H1 (cell line): Measurements from ENCODE around the gene AP2A2. TPM values are rescaled to one million over a fixed set of nuclear protein-coding genes. Genes with fewer than 3 reads are reported as not detected.

ENCODE experiments used
- CTCF ChIA-PET: fragments of 300-600 bp; sonication (Branson Sonifier 250); formaldehyde crosslinking; loops from one replicate; lab custom pipeline; 2021; ENCODE audit not compliant: partially characterized antibody; lab: Charles Lee
- POLR2A ChIA-PET: fragments of 300-600 bp; sonication (Branson Sonifier 250); formaldehyde crosslinking; loops from one replicate; lab custom pipeline; 2021; ENCODE audit warnings: inconsistent platforms; ENCODE audit not compliant: partially characterized antibody; lab: Charles Lee
- DNase-seq, 2 experiments: peaks; one replicate each; pipeline versions ENCODE4 v3.0.0 to v3.0.0-alpha.2; 2010 to 2022; ENCODE audit warnings: low spot score in 2 of 2, low read depth in 1 of 2, mixed read lengths in 1 of 2
- FAIRE-seq: peaks from 2 replicates; lab custom pipeline; 2011; peaks lifted over from hg19 to GRCh38; lab: Jason Lieb, UNC
- H2AFZ ChIP-seq: 2 replicates; pipeline ENCODE4 v1.8.1; 2012; ENCODE audit warnings: low read length, inconsistent platforms
- H2AK5ac ChIP-seq: 2 replicates; pipeline ENCODE4 v1.6.1; 2013; ENCODE audit warnings: low read depth, low read length
- H2BK120ac ChIP-seq: replicated peaks from 2 replicates; pipeline ENCODE3; 2013; ENCODE audit warnings: low read depth, low read length, inconsistent platforms
- H2BK12ac ChIP-seq: 2 replicates; pipeline ENCODE4 v1.6.1; 2013; ENCODE audit warnings: low read depth, low read length
- H2BK15ac ChIP-seq: 2 replicates; pipeline ENCODE4 v1.6.1; 2013; ENCODE audit warnings: low read length
- H2BK20ac ChIP-seq: 2 replicates; pipeline ENCODE4 v1.6.1; 2013; ENCODE audit warnings: low read length
- H2BK5ac ChIP-seq: 2 replicates; pipeline ENCODE4 v1.6.1; 2013; ENCODE audit warnings: low read depth, low read length
- H3K14ac ChIP-seq: 2 replicates; pipeline ENCODE4 v1.6.1; 2013; ENCODE audit warnings: inconsistent platforms; ENCODE audit not compliant: insufficient read length
- H3K18ac ChIP-seq: 2 replicates; pipeline ENCODE4 v1.6.1; 2013; ENCODE audit warnings: low read length; ENCODE audit errors: extremely low read depth
- H3K23ac ChIP-seq: 2 replicates; pipeline ENCODE4 v1.6.1; 2013; ENCODE audit warnings: inconsistent platforms; ENCODE audit not compliant: insufficient read length
- H3K23me2 ChIP-seq: 2 replicates; pipeline ENCODE4 v1.6.1; 2013; ENCODE audit warnings: low read depth, low read length
- H3K27ac ChIP-seq: 2 replicates; pipeline ENCODE4 v1.6.1; 2011; ENCODE audit warnings: low read depth, low read length, inconsistent platforms
- H3K27me3 ChIP-seq, 4 experiments: replicated peaks in 1 of 4; 1 replicate in 1 of 4; 2 replicates in 3 of 4; pipeline versions ENCODE4 v1.6.1 to v1.8.1; 2011 to 2013; ENCODE audit warnings: low read length in 3 of 4, mild to moderate bottlenecking in 3 of 4, inconsistent platforms in 2 of 4, mixed read lengths in 2 of 4, moderate library complexity in 1 of 4; ENCODE audit not compliant: control insufficient read depth in 3 of 4, insufficient read depth in 3 of 4; ENCODE audit errors: extremely low read depth in 1 of 4
- H3K36me3 ChIP-seq, 4 experiments: 2 replicates each; pipeline versions ENCODE4 v1.6.1 to v1.8.1; 2011 to 2013; ENCODE audit warnings: mild to moderate bottlenecking in 4 of 4, low read length in 3 of 4, moderate library complexity in 2 of 4, control low read depth in 1 of 4, inconsistent platforms in 1 of 4; ENCODE audit not compliant: insufficient read depth in 4 of 4, control insufficient read depth in 2 of 4
- H3K4ac ChIP-seq: replicated peaks from 2 replicates; pipeline ENCODE3; 2013; ENCODE audit warnings: low read length, low read depth, mixed read lengths, inconsistent platforms; ENCODE audit not compliant: insufficient read length
- H3K4me1 ChIP-seq, 4 experiments: replicated peaks in 1 of 4; 1 replicate in 1 of 4; 2 replicates in 3 of 4; pipeline versions ENCODE4 v1.6.1 to v1.8.1; 2011 to 2013; ENCODE audit warnings: low read length in 3 of 4, inconsistent platforms in 2 of 4, mixed read lengths in 1 of 4; ENCODE audit not compliant: insufficient read depth in 4 of 4, control insufficient read depth in 3 of 4
- H3K4me2 ChIP-seq, 2 experiments: 2 replicates each; pipeline versions ENCODE4 v1.6.1 to v1.8.1; 2011 to 2013; ENCODE audit warnings: low read depth in 2 of 2, low read length in 2 of 2, control low read depth in 1 of 2, inconsistent platforms in 1 of 2, mild to moderate bottlenecking in 1 of 2; ENCODE audit not compliant: insufficient read depth in 1 of 2
- H3K4me3 ChIP-seq, 4 experiments: fragments of 200-600, 300-600 bp in 1 of 4; sonication (generic), shearing (Covaris generic), sonication (Bioruptor Twin) in 1 of 4; 2 replicates each; pipeline versions ENCODE4 v1.5.1 to v1.8.1; 2011 to 2016; ENCODE audit warnings: low read length in 4 of 4, low read depth in 3 of 4, control low read depth in 2 of 4, inconsistent platforms in 2 of 4, mild to moderate bottlenecking in 2 of 4, mixed read lengths in 1 of 4, moderate library complexity in 1 of 4; ENCODE audit not compliant: insufficient read depth in 2 of 4; ENCODE audit errors: extremely low read depth in 1 of 4
- H3K56ac ChIP-seq: replicated peaks from 2 replicates; pipeline ENCODE3; 2013; ENCODE audit warnings: low read depth, mild to moderate bottlenecking, mixed read lengths, low read length, inconsistent platforms; ENCODE audit not compliant: insufficient read length
- H3K79me1 ChIP-seq: 2 replicates; pipeline ENCODE4 v1.6.1; 2013; ENCODE audit warnings: low read depth, low read length, control low read depth
- H3K79me2 ChIP-seq, 2 experiments: 2 replicates each; pipeline versions ENCODE4 v1.6.1 to v1.8.1; 2012 to 2013; ENCODE audit warnings: low read length in 2 of 2, mild to moderate bottlenecking in 2 of 2, inconsistent platforms in 1 of 2; ENCODE audit not compliant: insufficient read depth in 2 of 2, control insufficient read depth in 1 of 2
- H3K9ac ChIP-seq, 4 experiments: replicated peaks in 1 of 4; 1 replicate in 1 of 4; 2 replicates in 3 of 4; pipeline versions ENCODE4 v1.6.1 to v1.8.1; 2011 to 2013; ENCODE audit warnings: low read depth in 3 of 4, low read length in 3 of 4, control low read depth in 2 of 4, mild to moderate bottlenecking in 2 of 4, moderate library complexity in 2 of 4, inconsistent platforms in 1 of 4; ENCODE audit errors: extremely low read depth in 1 of 4
- H3K9me3 ChIP-seq, 2 experiments: 2 replicates each; pipeline versions ENCODE4 v1.6.1 to v1.8.1; 2012 to 2013; ENCODE audit warnings: mild to moderate bottlenecking in 2 of 2, moderate library complexity in 2 of 2, control low read depth in 1 of 2, inconsistent platforms in 1 of 2, low read depth in 1 of 2, low read length in 1 of 2, mixed read lengths in 1 of 2; ENCODE audit not compliant: insufficient read depth in 2 of 2
- H4K20me1 ChIP-seq, 2 experiments: replicated peaks in 1 of 2; 2 replicates each; pipeline versions ENCODE3 to v1.8.1; 2011 to 2013; ENCODE audit warnings: inconsistent platforms in 2 of 2, low read length in 2 of 2, mild to moderate bottlenecking in 1 of 2; ENCODE audit not compliant: insufficient read depth in 2 of 2, control insufficient read depth in 1 of 2
- H4K5ac ChIP-seq: 2 replicates; pipeline ENCODE4 v1.6.1; 2013; ENCODE audit warnings: low read length, low read depth, mixed read lengths, inconsistent platforms; ENCODE audit not compliant: insufficient read length
- H4K8ac ChIP-seq: 2 replicates; pipeline ENCODE4 v1.8.0; 2013; ENCODE audit warnings: mild to moderate bottlenecking, moderate library complexity, low read length, inconsistent platforms; ENCODE audit not compliant: insufficient read depth; ENCODE audit errors: extremely low read depth
- H4K91ac ChIP-seq: replicated peaks from 2 replicates; pipeline ENCODE3; 2013; ENCODE audit warnings: low read length, mixed read lengths, inconsistent platforms; ENCODE audit not compliant: insufficient read length
- ASH2L ChIP-seq: fragments of 200-600, 300-600 bp; sonication (generic); IDR thresholded peaks from one replicate; pipeline ENCODE4 v1.7.1; 2017; ENCODE audit warnings: low read length
- CREB1 ChIP-seq: IDR thresholded peaks from 2 replicates; pipeline ENCODE4 v1.6.1; 2012; ENCODE audit warnings: inconsistent platforms
- EP300 ChIP-seq, 2 experiments: IDR thresholded peaks; 1 replicate in 1 of 2; 2 replicates in 1 of 2; pipeline ENCODE4 v1.6.1; 2011 to 2012; ENCODE audit warnings: low read depth in 2 of 2, low read length in 2 of 2, mild to moderate bottlenecking in 2 of 2, borderline replicate concordance in 1 of 2, inconsistent platforms in 1 of 2, moderate library complexity in 1 of 2
- FOSL1 ChIP-seq: IDR thresholded peaks from 2 replicates; pipeline ENCODE4 v1.6.1; 2011; ENCODE audit warnings: mild to moderate bottlenecking, low read depth, low read length, moderate library complexity; ENCODE audit not compliant: insufficient read depth
- KDM5A ChIP-seq: fragments of 200-600 bp; IDR thresholded peaks from 2 replicates; pipeline ENCODE4 v1.7.1; 2012; ENCODE audit warnings: mild to moderate bottlenecking, low read length, inconsistent platforms, mixed read lengths
- SAP30 ChIP-seq: fragments of 300-600 bp; sonication (generic); IDR thresholded peaks from 2 replicates; pipeline ENCODE4 v1.7.1; 2012; ENCODE audit warnings: low read length, moderate library complexity, mild to moderate bottlenecking, inconsistent platforms; ENCODE audit not compliant: insufficient read depth, insufficient replicate concordance
- SIX5 ChIP-seq: IDR thresholded peaks from 2 replicates; pipeline ENCODE4 v1.6.1; 2011; ENCODE audit warnings: mild to moderate bottlenecking, low read depth, low read length
- SP4 ChIP-seq: IDR thresholded peaks from 2 replicates; pipeline ENCODE4 v1.6.1; 2012; ENCODE audit warnings: low read length, inconsistent platforms
- YY1 ChIP-seq: IDR thresholded peaks from 2 replicates; pipeline ENCODE4 v1.6.1; 2011; ENCODE audit warnings: low read depth, mild to moderate bottlenecking, low read length
- WGBS, 2 experiments: shearing (Covaris generic) in 1 of 2; methylation state at CpG; one replicate each; pipeline versions ENCODE4 v1.1.6 to v1.1.7; 2013 to 2015; ENCODE audit warnings: low lambda C conversion rate in 2 of 2, mixed read lengths in 2 of 2, inconsistent platforms in 1 of 2, low coverage in 1 of 2, missing lambda C conversion rate in 1 of 2; ENCODE audit not compliant: insufficient replicate concordance in 2 of 2, insufficient coverage in 1 of 2, insufficient read length in 1 of 2; ENCODE audit errors: extremely low coverage in 1 of 2, missing lambda C conversion rate in 1 of 2; 5-methylcytosine and 5-hydroxymethylcytosine counted together
- polyA plus RNA-seq, 7 experiments: library from polyadenylated mRNA; depleted of rRNA in 3 of 7; stranded (reverse) in 5 of 7; unstranded in 2 of 7; fragments of >200 nt in 5 of 7; fragments of 200-250 nt in 2 of 7; gene quantifications; 1 replicate in 5 of 7; 2 replicates in 1 of 7; 4 replicates in 1 of 7; pipeline versions ENCODE4 v1.2.1 to v1.2.3, GENCODE V29; 2011 to 2013; ENCODE audit warnings: missing spikeins in 2 of 7, mixed read lengths in 2 of 7
- total RNA-seq: library from RNA; stranded (reverse); fragmentation: NEBNext Ultra II Directional; extraction: Animal tissue kit (Norgen Biotek cat#: 25700); gene quantifications from 2 replicates; pipeline ENCODE4 v1.2.1, GENCODE V29; 2021
- TF ChIP-seq, protein P1 (sequence below): IDR thresholded peaks from 2 replicates; pipeline ENCODE4 v1.6.1; 2011; ENCODE audit warnings: low read depth, mild to moderate bottlenecking, low read length; ENCODE audit not compliant: insufficient read depth

Gene AP2A2
- total and polyA plus RNA-seq, 2 of the 8 experiments (the other 6 are each of a cell fraction or from before 2014, with no cell fraction given), result 50.0 to 65.0 TPM

DNA sequence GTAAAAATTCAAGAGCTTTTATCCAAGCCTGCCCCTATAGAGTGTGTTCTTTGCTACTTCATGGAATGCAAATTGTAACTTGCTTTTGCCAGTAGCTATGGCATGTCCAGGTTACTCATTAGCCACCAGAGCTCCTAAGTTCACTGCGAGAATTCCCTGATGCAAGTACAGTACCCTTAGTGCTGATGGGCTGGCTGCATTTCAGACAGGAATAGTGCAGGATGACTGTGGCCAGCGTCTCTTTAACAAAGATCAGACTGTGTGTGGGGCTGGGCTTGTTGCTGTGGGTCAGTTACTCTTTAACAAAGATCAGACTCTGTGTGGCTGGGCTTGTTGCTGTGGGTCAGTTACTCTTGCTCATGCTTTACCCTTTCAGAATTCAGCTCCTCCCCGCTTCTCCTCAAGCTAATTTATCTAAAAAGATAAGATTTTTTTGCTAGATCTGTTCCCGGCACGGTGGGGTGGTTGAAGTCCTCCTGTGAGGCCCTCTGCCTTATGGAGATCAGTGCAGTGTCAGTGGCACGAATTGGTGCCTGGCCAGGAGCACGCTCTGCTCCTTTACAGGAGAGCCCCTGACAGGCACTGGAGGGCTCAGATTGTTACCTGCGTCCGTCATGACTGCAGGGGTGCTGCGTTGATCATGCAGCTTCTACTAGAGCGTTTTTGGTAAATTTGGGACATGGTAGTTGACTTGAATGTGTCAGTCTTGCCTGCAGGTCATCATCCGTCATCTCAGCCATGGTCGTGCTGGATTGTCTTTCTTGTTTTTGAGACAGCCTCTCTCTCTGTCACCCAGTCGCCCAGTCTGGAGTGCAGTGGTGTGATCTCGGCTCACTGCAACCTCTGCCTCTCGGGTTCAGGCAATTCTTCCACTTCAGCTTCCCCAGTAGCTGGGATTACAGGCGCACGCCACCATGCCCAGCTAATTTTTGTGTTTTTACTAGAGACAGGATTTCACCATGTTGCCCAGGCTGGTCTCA lies 27.0 kb downstream of the AP2A2 start:
- CTCF ChIA-PET, result interaction anchor here (0.8 to 2.9 kb wide), 10 partner anchors 8 to 55 kb away, joined by 3 to 19 read pairs (median 3); partner anchors contain the start of gene AP2A2
- Histone ChIP-seq H3K27me3 (no peaks in the 10 kb centered on the region), H3K23ac (no peak overlapping the region), H3K27ac (no peak overlapping the region), H3K18ac (no peak overlapping the region; the same call in 1 of the 2 replicates), H2BK5ac (peak overlapping the region; percentile 38; the same call in 1 of the 2 replicates), H3K4me2 (no peak overlapping the region; a peak in 1 of 4 replicates), H3K79me2 (peaks cover 2 to 64% of the 10 kb centered on the region in 2 experiments; a peak in 3 of 4 replicates), H3K79me1 (peaks cover 16% of the 10 kb centered on the region), H4K91ac (no peak overlapping the region), H3K36me3 (no peaks in the 10 kb centered on the region), H2AK5ac (no peak overlapping the region), H3K56ac (no peak overlapping the region), H4K20me1 (peaks cover 4 to 20% of the 10 kb centered on the region in 2 experiments), H3K14ac (no peak overlapping the region), H3K4me3 (no peak overlapping the region), H2AFZ (no peak overlapping the region), H2BK12ac (no peak overlapping the region; the same call in 1 of the 2 replicates), H3K23me2 (peaks cover 2% of the 10 kb centered on the region; the same call in 1 of the 2 replicates), H3K4me1 (peaks cover 0 to 15% (median 7%) of the 10 kb centered on the region in 4 experiments; a peak in 4 of 7 replicates), H4K8ac (no peak overlapping the region), H4K5ac (no peak overlapping the region), H3K9me3 (no peaks in the 10 kb centered on the region), H2BK120ac (no peak overlapping the region), H2BK15ac (no peak overlapping the region; the same call in 1 of the 2 replicates), H3K9ac (no peak overlapping the region), H2BK20ac (no peak overlapping the region), H3K4ac (no peak overlapping the region)
- DNase-seq (no peak), FAIRE-seq (no peak)
- 85% methylated on average over 18 of the region's 18 CpGs; no CpG with 5 or more reads in 1 of the 2 experiments for WGBS, 2 experiments
- POLR2A ChIA-PET, result interaction anchor here (0.7 to 6.2 kb wide), 10 partner anchors 8 to 95 kb away, joined by 3 to 45 read pairs (median 3); no protein-coding TSS in a partner anchor
- TF ChIP-seq EP300 (IDR thresholded peaks at IDR 0.05; ENCODE audit: borderline replicate concordance in 1 of 2, low read depth in 2 of 2, low read length in 2 of 2) (no peak), SIX5 (no peak), KDM5A (no peak), YY1 (no peak), ASH2L (no peak), CREB1 (no peak), SP4 (no peak), FOSL1 (no peak), SAP30 (no peak)
- TF ChIP-seq, protein P1, sequence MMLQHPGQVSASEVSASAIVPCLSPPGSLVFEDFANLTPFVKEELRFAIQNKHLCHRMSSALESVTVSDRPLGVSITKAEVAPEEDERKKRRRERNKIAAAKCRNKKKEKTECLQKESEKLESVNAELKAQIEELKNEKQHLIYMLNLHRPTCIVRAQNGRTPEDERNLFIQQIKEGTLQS, result no peak
